IPS-NIHi7 (cell line): ENCODE data around the gene BTBD8.
"Not testable (repeated sequence)": the region's sequence is repeated elsewhere in the genome, so short reads cannot be mapped to it uniquely, and the experiment has no call there.

Source experiments
- DNase-seq: peaks from one replicate; pipeline ENCODE4 v3.0.0; 2012; ENCODE audit warnings: mixed read lengths; ENCODE audit errors: extremely low spot score

The BTBD8 gene

GRCh38 chr1:92080128-92080985 lies at the start of gene BTBD8:
Gene BTBD8 (plus strand): TSS chr1:92080345. CDS start chr1:92080572, 227 bp downstream.
- DNase-seq = peak; percentile 93

- DNase-seq = peak; percentile 17
Measured at GRCh38 chr1:92030656-92031107, 49.5 kb upstream of the BTBD8 start.

- DNase-seq = no peak
Measured at GRCh38 chr1:92031281-92032110, 48.6 kb upstream of the BTBD8 start.

GRCh38 chr1:92037400-92037799 lies 42.7 kb upstream of the BTBD8 start:
- peak; percentile 16 for DNase-seq

- no peak for DNase-seq
Measured at GRCh38 chr1:92038695-92039346, 41.3 kb upstream of the BTBD8 start.

- DNase-seq = no peak
Measured at GRCh38 chr1:92040971-92041370, 39.2 kb upstream of the BTBD8 start.

GRCh38 chr1:92043621-92044020 lies 36.5 kb upstream of the BTBD8 start:
- DNase-seq = no peak

- no peak for DNase-seq
Measured at GRCh38 chr1:92045766-92046495, 34.2 kb upstream of the BTBD8 start.

- no peak for DNase-seq
Measured at GRCh38 chr1:92051948-92052347, 28.2 kb upstream of the BTBD8 start.

GRCh38 chr1:92065042-92065441 lies 15.1 kb upstream of the BTBD8 start:
- DNase-seq = peak; percentile 39

- no peak for DNase-seq
Measured at GRCh38 chr1:92066321-92066720, 13.8 kb upstream of the BTBD8 start.

- no peak for DNase-seq
Measured at GRCh38 chr1:92070892-92071291, 9.3 kb upstream of the BTBD8 start.

GRCh38 chr1:92074446-92074845 lies 5.7 kb upstream of the BTBD8 start:
- not testable (repeated sequence) for DNase-seq

GRCh38 chr1:92075311-92075710 lies 4.8 kb upstream of the BTBD8 start, which contains the start of gene SETSIP:
Gene SETSIP (minus strand): TSS chr1:92075411. CDS start chr1:92075411, 0 bp downstream.
- no peak for DNase-seq

GRCh38 chr1:92076363-92076762 lies 3.8 kb upstream of the BTBD8 start:
- no peak for DNase-seq

GRCh38 chr1:92078077-92078476 lies 2.1 kb upstream of the BTBD8 start:
- DNase-seq = not testable (repeated sequence)

- DNase-seq = no peak
Measured at GRCh38 chr1:92079441-92079840, 704 bp upstream of the BTBD8 start.

- no peak for DNase-seq
Measured at GRCh38 chr1:92081031-92081430, 886 bp downstream of the BTBD8 start.

- no peak for DNase-seq
Measured at GRCh38 chr1:92084651-92085050, 4.5 kb downstream of the BTBD8 start.

GRCh38 chr1:92085727-92086126 lies 5.6 kb downstream of the BTBD8 start:
- no peak for DNase-seq

- no peak for DNase-seq
Measured at GRCh38 chr1:92087542-92087941, 7.4 kb downstream of the BTBD8 start.
